Stimulated activated CD4-positive, alpha-beta T cell treated with anti-CD3 and anti-CD28 coated beads, Interleukin-4, amount 100 ng/mL, for 48 hours (primary cell): ENCODE results near the gene CDKN1C.

ENCODE experiments used
- DNase-seq, 2 donors: peaks; one replicate each; pipeline ENCODE4 v3.0.0-alpha.2; 2020; ENCODE audit warnings: low read depth in 2 of 2

Gene CDKN1C

DNA sequence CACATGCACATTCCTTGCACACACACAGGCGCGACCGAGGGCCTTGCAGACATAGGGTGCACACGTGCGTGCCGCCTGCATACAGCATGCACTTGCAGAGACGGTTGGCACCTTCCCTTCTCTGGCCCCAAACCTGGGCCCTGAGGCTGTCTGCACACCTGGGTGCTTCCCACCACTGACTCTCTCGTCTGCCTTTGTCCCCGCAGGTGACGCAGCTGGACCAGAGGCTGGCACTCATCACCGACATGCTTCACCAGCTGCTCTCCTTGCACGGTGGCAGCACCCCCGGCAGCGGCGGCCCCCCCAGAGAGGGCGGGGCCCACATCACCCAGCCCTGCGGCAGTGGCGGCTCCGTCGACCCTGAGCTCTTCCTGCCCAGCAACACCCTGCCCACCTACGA, 38.0 kb downstream of the CDKN1C start:
- DNase-seq = no peak

DNA sequence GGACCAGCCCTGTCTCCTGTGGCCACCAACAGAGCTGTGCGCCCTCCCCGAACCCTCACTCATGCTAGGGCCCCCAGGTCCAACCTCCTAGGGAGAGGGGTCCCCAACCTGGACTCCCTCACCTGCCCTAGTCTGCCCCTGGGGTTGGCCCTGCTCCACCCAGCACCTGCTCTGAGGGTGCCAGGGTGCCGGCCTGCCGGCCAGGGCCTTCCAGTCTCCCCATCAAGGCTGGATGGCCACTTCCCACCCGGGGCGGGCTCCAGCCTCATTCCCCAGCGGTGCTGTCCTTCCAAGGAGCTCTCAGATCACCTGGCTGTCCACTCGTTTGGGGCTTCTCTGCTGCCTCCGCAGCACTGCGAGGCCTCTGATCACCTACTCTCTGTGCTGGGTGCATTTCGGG, 39.1 kb downstream of the CDKN1C start:
- no peak for DNase-seq

DNA sequence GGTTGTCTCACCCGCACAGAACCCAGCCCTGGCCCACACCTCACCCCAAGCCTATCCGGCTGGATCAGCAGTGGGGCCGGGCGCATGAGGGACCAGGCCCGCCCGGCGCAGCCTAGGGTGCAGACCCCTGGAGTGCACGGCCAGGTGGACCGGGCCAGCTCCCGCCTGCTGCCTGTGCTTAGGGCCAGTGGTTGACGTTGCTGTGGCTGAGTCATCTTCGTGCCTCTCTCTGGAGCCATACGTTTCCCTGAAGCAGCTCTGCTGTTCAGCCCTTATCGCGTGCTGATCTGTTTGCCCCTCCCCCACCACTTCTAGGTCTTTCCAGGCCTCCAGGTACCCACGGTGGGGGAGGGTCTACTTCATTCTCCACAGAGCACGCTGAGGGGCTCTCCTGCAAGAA, 39.5 kb downstream of the CDKN1C start:
- no peak for DNase-seq

DNA sequence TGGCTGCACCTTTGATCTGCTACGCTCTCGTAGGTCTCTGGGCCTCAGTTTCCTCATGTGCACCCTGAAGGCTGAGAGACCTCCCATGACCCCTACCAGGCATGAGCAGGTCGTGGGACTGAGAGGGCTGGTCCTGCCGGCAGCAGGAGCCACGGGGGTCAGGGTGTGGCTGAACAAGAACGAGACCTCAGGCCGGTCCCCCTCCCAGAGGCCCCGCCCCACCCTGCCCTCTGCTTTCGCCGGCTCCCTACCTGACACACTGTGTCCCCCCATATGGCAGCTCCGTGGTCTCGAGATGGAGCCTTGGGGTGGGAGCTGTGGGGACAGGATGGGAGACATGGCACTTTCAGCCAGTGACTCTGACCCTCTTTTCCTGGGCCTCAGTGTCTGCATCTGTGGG, 40.6 kb downstream of the CDKN1C start:
- DNase-seq = no peak

DNA sequence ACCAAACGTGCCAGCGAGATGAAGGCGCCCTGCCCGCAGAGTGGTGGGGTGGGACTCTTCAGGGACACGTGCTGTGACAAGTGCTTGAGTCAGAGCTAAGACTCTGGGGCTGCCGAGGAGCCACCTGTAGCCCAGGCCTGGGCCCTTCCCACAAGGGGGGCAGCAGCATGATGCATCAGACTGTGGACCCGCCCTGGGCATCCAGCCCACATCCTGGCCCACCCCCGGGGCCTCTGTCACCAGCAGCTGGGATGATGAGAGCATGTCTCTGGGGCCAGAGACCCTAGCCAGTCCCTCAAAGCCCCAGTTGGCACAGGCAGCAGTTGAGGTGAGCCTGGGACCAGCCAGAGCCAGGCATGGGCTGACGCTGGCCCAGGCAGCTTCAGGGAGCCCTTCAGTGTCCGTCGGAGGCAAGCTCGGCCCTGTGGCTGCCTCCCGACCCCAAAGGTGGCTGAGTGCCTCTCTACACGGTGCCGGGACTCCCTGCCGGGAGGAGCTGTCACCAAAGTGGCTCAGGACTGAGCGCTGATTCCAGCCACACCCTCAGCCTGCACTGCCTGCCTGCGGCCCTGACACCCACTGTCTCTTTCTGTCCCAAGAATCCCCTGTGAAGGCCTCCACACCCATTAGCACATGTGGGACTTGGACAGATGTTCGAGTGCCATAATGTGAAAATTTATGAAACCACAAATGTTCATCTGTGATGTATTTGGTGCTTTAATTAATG, 41.3 kb downstream of the CDKN1C start:
- no peak for DNase-seq

DNA sequence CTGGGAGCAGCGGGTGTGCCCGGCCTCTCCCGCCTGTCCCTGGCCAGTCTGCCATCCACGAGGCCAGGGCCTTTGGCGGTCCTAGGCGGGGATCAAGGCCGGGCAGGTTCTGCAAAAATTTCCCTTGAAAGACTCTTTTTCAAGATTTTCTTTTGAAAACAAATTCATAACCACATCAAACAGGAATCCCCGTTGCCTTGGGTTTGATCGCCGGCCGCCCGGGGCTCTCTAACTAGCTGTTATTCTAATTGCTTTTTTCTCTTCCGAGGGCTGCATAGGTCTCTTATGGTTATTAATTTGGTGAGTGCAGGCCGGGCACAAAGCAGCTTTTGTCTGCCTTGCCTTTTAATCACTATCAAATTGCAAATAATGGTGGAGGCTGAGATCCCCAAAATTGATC, 42.0 kb downstream of the CDKN1C start:
- DNase-seq = no peak

DNA sequence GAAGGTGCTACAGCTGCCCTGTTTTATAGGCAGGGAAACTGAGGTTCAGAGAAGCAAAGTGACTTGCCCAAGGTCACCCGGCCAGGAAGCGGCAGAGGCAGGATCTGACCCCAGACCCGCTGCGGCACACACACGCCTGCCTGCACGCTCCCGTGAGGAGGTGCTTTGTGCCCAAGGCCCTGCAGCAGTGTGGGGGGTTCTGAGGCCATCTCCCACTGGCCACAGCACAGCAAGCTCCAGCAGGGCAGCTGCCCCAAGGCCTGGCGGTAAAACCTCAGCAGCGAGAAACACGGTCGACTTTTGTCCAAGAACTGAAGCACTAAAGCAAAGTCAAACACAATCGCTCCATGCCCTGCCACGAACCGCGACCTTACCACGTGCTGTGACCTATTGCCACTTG, 42.7 kb downstream of the CDKN1C start:
- no peak for DNase-seq

DNA sequence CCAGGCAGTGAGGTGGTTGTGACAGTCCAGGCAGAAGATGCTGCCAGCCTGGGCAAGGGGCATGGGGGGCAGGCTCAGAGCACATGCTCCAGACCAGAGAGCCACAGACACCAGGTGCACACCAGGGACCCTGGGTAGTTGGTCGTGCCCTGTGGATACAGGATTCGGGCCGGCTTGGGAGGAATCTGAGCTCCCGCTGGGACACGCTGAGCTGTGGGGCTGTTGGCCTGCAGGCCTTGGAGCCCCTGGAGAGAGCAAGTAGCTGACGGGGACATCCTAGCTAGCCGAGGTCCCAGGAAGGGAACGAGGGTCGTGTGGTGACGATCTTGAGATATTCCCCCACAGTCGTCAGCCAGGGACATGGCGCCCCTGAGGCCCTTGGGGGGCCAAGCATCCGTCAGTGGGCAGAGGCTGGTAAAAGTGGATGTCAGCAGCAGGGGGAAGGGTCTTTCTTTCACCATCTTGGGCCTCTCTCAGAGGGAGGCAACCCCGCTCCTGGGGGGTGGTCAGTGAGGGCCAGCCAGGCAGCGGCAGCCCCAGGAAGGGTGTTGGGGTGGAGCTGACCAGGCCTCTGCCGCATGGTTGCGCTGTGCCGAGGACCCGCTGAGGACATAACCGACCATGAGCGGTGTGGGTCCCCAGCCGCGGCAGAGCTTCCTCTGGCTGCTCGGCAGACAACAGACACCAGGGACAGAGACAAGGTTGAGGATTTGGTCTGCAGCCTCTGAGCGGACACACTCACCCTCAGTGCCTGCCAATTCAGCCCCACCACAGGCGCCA, 44.0 kb downstream of the CDKN1C start:
- no peak for DNase-seq

DNA sequence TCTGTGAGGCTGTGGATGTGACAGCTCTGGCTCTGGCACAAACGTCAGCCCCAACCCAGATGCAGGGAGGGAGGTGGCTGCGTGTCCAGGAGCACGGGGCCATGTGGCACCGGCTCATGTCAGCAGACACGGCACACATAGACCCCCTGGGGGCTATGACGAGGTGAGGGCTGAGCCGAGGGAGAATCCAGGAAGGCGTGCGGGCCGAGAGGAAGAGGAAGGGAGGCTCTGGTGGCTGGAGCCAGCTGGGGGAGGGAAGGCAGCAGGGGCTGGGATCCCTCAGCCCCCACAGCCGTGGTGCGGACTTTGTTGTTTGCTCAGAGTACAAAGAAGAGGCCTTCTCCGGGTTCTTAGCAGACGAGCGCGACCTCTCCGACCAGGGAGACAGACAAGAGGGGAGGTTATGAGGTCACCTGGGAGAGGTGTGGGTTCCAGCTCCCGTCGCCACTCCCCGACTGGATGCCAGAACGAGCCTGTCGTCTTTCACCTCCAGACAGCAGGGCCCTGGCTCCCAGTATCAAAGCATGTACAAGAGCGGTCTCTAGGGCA, 46.1 kb downstream of the CDKN1C start:
- no peak for DNase-seq

DNA sequence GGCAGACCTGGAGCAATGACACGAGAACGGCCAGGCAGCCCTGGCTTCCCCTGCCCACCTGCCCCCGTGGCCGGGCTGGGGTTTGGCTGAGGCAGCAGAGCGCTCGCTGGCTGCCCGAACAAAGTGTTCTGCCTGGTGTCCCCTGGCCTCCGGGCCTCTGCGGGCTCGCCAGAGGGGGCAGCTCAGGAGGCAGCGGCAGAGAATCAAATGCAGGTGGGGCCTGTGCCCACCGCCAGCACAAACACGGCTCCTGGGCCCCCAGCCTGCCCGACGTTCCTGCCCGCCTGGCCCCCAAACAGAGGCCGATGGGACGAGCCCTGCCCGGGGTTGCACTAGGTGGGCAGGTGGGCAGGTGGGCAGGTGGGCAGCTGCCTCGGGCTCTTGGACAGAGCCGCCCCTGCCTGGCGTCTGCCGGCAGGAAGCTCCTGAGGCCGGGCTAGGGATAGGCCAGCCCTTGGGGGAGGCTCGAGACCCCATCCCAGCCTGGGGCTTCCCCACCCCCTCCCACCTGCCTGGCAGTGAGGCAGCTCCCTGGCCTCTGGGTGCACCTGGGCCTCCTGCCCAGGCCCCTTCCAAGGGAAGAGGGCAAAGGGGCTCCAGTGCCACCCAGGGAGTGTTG, 46.8 kb downstream of the CDKN1C start:
- DNase-seq = no peak

DNA sequence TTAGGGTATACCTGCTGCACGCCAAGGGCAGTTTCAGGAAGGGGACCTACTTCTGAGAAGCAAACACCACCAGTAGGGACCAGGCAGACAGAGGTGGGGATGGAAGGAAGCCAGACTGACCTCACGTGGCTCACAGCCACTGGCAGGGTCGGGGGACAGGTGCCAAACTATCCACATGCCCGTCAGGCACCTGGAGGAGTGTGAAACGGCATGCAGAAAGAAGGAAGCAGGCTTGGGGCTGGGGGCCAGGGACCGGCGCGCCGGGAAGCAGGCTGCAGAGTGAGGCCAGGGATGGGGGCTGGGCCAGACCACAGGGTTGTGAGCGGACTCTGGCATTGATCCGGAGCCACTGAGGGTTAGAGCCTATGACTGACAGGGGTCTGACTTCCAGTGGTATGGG, 47.5 kb downstream of the CDKN1C start:
- no peak for DNase-seq

DNA sequence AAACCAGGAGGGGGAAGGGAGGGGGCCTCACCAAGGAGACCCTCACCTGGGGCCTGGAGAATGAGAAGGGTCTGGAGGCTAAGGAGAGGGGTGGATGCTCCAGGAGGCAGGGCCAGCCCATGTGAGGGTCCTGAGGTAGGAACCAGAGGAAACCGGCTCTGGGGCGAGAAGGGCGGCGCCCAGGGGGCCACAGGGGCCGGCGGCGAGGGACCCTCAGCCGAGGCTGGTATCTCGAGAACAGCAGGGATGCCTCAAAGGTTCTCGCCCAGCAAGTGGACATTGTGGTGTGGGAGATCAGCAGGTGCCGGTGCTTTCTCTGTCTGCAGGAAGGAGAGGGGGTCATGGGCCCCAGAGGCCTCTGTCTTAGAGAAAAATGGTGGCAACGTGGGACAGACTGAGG, 47.9 kb downstream of the CDKN1C start:
- DNase-seq = no peak

DNA sequence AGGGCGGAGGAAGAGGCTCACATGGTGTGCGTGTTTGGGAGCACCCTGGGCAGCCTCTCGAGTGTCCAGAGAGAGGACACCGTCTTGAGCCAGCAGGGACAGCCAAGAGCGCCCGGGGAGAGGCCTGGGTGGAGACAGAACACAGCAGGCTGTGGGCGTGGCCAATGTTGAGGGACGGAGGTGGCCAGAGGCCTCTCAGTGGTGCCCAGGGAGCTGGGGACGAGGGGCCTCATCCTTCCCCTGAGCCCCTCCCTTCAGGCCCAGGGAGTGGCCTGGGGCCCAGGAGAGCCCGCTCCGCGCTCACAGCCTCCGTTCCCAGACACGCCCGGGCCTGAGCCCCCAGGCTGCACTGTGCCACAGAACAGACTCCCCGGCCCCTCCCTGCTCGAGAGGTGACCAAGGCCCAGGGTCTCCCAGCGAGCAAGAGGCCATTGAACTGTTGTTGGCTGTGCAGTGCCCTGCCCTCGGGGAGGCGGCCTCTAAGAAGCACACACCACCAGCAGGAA, 48.4 kb downstream of the CDKN1C start:
- no peak for DNase-seq

DNA sequence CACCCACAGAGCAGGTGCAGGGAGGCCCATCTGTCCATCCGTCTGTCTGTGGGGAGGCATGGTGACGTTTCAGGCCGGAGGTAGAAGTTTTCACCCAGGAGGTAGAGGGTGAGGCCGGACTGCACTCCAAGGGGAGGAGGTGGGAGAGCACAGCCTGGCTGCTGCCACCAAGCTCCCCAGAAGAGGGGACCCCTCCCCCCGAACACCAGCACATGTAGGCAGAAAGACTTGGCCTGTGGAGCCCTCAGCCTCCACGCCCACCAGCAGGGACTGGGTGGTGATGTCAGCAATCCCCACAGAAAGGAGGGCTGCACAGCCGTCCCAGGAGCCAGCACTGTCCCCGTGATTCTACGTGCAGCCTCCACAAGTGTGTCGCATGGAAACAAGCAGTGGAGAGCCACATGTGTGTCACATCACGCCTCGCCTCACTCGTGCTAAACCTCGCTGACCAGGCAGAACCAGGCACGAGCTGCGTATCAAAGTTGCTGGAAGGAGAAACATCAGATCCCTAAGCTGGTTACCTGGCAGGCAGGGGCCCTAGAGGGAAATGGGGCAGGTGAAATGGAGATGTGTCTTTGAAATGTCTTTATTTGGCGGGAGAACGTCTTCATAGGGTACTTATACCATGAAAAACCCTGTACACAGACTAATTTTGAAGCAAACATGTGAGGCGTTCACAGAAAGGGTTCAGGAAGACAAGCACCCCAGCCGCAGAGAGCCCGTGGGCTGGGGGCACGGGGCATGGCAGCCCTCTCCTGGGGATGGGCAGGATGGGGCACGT, 49.1 kb downstream of the CDKN1C start:
- DNase-seq = no peak

DNA sequence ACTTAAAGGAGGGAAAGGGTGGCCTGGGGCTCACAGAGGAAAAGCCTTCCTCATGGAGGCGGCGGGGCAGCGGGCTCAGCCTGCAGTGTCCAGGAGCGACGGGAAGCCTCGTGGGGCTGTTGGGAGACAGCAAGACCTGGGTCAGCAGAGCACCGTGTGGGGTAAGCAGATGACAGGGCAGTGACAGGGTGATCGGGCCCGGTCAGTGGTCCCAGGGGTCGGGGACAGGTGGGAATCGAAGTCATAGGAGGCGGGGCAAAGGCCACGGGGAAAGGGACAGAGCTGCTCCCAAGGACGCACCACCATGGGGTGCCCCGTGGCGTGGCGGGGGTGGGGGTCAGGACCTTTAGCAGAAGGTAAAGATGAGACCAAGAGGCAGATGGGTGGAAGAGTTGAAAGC, 49.8 kb downstream of the CDKN1C start:
- DNase-seq = no peak

DNA sequence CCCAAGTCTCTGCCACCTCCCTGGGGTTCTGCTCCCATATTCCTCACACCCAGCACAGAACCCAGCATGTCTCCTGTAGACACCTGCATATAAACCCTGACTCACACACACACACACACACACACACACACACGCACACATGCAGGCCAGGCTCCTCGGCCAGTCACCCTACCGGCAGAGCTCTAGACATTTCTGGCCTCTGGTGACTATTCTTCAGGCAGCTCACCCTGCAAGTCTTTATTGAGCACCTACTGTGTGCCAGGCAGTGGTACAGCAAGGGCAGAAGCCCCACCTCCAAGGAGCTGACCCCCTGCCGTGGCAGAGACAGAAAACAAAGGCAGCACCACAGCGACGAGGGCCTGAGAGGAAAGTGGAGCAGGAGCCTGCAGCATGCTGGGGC, 50.3 kb downstream of the CDKN1C start:
- no peak for DNase-seq

DNA sequence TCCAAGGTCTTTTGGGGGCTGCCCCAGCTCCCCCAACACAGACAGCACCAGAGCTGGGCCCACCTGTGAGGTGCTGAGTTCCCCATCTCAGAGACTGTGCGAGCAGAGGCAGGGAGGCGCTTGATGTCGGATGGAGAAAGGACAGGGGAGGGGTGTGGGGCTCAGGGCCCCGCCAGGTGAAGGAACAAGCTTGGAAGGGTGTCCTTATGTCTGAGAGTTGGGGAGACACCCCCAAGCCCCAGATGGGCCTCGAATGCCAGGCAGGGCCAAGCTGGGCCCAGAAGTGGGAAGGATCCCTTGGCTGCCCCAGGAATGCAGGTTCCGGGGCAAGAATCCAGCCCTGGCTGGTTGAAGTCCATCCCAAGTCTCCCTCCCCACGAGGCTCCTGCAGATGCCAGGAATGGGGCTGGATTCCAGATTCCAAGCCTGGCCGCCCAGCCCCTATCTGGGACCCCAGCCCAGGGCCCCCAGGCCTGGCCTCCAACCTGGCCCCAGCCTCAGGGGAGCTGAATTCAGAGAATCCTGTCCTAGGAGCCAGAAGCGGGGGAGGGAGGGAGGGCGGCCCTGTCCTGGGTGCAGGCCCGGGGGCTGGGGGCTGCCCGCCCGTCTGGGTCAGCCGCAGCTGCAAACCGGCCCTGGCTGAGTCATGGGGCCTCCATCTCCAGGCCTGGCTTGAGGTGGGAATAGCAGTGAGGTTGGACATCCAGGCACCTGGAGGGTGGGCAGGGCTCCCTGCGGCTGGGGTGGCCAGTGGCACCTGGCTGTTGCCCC, 50.9 kb downstream of the CDKN1C start:
- no peak for DNase-seq

DNA sequence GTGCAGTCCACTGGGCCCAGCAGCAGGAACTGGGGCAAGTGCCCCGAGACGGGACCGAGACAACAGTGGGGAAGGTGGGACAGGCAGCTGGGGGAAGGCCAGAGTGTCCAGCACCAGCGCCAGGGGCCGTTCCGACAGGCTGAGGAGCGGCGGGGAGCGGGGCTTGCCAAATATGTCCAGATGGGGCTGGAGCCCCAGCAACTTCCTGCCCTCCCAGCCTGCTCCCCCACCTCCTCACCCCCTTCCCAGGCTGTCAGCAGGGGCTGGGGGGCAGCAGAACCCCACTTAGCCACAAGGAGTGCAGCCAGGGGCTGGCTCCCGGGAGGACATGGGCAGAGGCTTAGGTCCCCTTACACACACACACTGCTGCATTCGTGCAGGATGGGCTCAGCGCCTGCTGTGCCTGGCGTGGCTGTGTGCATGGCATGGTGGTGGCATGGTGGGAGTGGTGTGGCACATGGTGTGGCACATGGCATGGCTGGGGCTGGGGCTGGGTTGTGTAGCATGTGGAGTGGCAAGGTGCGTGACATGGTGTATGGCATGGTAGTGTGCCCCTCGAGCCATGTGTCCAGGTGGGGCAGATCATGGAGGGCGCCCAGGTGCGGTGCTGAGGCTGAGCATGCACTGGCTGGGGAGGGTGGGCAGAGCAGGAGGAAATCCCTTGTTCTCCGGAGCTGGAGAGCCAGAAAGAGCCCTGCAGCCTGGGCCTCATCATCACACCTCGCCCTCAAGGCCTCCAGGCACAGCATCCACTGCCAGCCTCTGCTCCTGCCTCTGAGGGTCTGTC, 51.7 kb downstream of the CDKN1C start:
- no peak for DNase-seq
